AG09319 (cell line): ENCODE data around the gene COL4A4.

Experiments
- DNase-seq: peaks from one replicate; pipeline ENCODE4 v3.0.0-alpha.2; 2010; ENCODE audit warnings: low read depth; ENCODE audit errors: extremely low read depth
- CTCF ChIP-seq: IDR thresholded peaks from 2 replicates; pipeline ENCODE4 v1.5.1; 2011; ENCODE audit warnings: low read depth, mild to moderate bottlenecking, inconsistent platforms, low read length, moderate library complexity

COL4A4 gene

DNA sequence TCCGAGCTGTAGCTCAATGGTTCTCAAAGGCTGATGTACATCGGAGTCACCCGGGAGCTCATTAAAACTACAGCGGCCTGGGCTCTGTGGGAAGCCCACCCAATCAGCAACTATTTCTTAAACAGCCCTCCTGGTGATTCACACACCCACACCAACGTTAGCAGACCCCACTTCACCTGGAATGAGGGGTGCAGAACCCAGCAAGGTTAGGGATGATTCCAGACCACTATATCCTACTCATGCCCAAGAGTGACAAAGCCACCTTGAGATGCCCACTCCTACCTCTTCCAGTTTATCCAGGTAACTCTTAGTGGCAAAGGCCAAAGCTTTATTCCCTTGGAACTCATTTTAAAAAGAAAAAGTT lies 178.4 kb downstream of the COL4A4 start:
- DNase-seq, result no peak
- TF ChIP-seq CTCF, result no peak

- DNase-seq, result peak; percentile 73
- peak; percentile 61 for TF ChIP-seq CTCF
Observed at GRCh38 chr2:226984750-226985582, 179.0 kb downstream of the COL4A4 start.

DNA sequence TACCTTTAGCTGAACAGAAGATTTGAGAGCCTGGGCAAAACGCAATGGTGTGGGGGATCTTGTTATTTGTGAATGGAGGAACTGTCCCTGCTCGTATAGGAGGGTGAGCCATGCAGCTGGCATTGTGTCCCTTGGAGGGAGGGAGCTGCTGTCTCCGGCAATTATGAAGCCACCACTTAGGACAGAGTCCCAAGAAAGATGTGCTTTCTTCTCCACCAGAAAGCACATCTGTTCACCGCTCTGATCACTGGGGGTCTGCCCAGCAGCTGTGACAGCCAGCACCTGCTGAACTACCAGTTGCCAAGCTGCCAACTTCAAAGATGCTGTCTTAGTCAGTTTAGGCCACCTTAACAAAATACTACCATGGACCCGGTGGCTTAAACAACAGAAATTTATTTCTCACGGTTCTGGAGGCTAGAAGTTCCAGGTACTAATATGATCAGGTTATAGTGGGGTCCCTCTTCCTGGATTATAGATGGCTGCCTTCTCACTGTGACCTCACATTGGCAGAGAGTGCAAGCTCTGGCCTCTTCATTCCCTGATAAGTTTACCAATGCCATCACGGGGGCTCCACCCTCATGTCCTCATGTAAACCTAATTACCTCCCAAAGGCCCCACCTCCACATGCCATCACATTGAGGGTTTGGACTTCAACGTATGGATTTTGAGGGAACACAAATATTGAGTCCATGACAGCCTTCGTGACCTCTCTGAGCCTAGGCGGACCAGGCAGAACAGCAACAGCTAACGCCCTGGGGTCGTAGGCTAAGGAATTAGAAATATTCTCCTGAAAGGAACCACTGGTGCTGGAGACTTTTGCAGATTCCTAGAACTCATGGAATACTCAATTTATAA lies 179.9 kb downstream of the COL4A4 start:
- TF ChIP-seq CTCF, result no peak
- DNase-seq, result no peak

- TF ChIP-seq CTCF, result no peak
Observed at GRCh38 chr2:226981791-226982326, 182.1 kb downstream of the COL4A4 start.

GRCh38 chr2:226979004-226979403 lies 185.0 kb downstream of the COL4A4 start:
- DNase-seq, result no peak

More at GRCh38 chr2:226981791-226982326, 182.1 kb downstream of the COL4A4 start:
- DNase-seq, result no peak

GRCh38 chr2:226978300-226978699 lies 185.7 kb downstream of the COL4A4 start:
- no peak for DNase-seq
- TF ChIP-seq CTCF, result no peak

More at GRCh38 chr2:226979004-226979403, 185.0 kb downstream of the COL4A4 start:
- TF ChIP-seq CTCF, result no peak

- TF ChIP-seq CTCF, result no peak
- DNase-seq, result no peak
Observed at GRCh38 chr2:226977775-226978190, 186.2 kb downstream of the COL4A4 start.
